GM18505 (cell line): ENCODE measurements around the gene RSPH6A.

Experiments
- ATAC-seq: cut with Tn5 transposase; IDR thresholded peaks from one replicate; pipeline ENCODE4 v1.9.1; 2021; ENCODE audit not compliant: unreplicated experiment
- POLR2A ChIP-seq: IDR thresholded peaks from 4 replicates; pipeline ENCODE4 v1.6.1; 2011; ENCODE audit warnings: borderline replicate concordance; ENCODE audit not compliant: insufficient read depth, insufficient read length; ENCODE audit errors: extremely low read depth

Gene RSPH6A

DNA sequence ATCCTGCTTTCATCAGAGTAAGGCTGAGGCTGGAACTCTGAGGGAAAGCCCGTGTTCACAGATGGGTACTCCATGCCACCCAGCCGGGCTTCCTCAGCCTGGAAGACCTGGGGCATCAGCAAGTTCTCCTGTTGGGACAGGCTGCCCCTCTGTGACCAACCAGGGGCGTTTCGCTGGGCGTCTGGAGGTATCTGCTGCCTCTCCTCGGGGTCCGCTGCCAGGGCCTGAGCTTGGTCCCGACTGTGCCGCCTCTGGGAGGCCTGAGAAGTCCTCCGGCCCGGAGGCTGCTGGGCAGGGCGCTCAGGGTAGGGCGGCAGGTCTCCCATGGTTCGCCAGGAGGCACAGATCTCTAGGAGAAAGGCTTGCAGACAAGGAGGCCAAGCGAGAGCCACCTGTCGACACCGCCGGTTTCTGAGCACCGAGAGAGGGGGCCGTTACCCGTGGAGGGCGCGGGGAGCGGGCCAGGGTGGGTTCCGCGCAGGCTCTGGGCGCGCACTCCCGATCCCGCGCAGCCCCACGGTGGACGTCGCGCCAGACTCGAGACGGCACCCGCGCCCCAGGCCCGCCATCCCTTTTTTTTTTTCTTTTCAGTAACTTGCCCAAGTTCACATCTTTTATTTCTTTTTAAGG lies at the start of gene RSPH6A:
Gene RSPH6A (minus strand): TSS at position 458 of the 630 bp plus-strand sequence. CDS start 132 bp downstream, at position 326.
- ATAC-seq: no peak
- no peak for TF ChIP-seq POLR2A

DNA sequence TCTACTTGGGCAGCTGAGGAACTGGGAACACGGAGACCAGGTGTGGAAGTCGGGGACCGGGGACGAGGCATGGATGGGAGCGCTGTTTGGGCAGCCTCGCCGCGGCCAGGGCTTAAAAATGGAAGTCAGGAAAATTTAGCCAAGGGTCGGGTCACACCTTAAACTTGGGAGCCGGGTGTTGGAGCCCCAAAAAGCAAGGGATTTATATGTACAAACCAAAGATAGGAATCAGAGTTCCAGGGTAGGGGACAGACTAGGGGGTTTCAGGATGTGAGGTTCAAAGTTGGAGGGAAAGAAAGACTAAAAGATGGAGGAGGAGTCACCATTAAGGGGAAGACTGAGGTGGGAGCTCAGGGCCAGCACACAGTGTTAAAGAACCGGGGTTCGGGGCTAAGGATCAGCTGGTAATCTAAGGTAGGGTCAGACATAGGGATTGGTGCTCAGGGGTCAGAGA lies 49.5 kb upstream of the RSPH6A start:
- no peak for ATAC-seq
- no peak for TF ChIP-seq POLR2A

DNA sequence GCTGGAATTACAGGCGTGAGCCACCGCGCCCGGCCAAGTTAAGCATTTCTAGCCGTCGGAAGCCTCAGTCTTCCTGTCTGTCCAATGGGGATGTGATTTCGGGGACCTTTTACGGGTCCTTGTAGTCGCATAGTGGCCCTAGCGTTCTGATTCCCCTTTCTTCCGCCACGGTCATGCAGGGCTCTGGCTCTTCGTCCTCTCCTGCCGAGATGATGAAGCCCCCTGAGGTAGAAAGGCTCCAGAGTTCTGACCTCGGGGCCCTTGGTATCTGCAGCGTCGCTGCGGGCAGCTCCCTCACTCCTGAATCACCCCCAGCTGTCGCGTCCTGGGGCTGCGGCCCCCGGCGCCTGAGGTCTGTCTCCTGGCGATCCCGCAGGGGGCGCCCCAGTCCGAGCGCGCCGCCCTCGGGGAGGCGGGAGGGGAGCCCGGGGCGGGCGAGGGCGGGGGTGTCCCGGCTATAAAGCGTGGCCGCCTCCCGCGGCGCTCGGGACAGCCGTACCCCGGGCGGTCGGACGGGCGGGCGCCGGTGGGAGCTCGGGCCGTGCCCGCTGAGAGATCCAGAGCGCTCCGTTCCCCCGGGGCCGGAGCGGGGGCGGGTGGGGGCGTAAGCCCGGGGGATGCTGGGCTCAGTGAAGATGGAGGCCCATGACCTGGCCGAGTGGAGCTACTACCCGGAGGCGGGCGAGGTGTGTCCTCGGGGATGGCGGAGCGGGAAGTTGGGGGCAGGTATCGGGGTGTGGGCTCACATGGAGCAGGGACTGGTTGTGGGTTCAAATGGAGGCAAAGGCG lies 48.9 kb upstream of the RSPH6A start, which contains the start of gene FOXA3:
Gene FOXA3 (plus strand): TSS at position 487 of the 789 bp plus-strand sequence. CDS start 131 bp downstream, at position 618.
- peak; percentile 36 for ATAC-seq
- TF ChIP-seq POLR2A: peak; percentile 19

DNA sequence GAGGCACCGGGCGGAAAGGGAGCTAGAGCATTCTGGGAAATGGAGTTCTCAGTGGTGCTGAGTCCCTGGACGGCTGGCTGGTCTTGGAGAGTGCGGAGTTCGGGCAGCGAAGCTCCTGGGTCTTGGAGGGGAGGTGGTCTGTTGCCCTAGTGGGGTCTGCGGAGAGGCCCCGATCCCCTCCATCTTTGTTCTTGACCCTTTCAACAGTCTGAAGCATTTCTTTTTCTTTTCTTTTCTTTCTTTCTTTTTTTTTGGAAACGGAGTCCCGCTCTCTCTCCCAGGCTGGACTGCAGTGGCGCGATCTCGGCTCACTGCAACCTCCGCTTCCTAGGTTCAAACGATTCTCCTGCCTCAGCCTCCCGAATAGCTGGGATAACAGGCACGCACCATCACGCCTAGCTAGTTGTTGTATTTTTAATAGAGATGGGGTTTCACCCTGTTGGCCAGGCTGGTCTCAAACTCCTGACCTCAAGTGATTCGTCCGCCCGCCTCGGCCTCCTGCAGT lies 48.3 kb upstream of the RSPH6A start:
- no peak for TF ChIP-seq POLR2A
- no peak for ATAC-seq

DNA sequence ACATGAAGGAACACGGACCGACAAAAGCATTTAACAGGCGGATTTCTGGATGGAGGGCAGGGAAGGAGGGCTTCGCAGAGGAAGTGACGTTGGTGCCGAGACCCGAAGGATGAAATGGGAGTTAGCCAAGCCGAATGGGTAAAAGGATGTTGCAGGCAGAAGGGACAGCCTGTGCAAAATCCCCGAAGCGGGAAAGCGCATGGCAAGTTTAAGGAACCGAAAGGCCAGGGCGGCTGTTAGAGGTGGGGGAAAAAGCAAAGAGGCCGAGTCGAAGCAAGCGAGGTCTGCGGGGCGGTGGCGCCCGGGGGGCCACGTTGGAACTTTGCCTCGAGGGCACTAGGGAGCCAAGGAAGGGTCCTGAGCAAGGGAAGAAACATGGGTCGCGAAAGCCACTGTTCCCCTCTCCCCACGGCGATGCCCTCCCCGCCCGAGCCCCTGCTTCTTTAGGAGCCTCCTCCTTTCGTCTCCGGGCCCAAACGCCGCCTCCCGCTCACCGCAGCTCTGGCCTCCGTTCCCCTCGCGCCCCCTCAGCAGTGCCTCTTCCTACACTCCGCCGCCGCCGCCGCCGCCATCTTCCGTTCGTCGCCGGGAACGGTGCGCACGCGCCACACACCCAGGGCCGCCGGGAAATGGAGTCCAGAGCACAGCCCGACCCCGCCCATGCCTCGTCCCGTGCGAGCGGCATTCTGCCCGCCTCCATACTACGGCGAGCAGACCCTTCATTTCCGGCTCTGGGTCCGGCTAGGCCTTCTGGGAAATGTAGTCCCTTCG lies 47.6 kb upstream of the RSPH6A start, which contains the start of gene SYMPK:
Gene SYMPK (minus strand): TSS at position 584 of the 771 bp plus-strand sequence. CDS start 8,652 bp downstream, outside the sequence.
- peak; percentile 75 for TF ChIP-seq POLR2A
- peak; percentile 86 for ATAC-seq

DNA sequence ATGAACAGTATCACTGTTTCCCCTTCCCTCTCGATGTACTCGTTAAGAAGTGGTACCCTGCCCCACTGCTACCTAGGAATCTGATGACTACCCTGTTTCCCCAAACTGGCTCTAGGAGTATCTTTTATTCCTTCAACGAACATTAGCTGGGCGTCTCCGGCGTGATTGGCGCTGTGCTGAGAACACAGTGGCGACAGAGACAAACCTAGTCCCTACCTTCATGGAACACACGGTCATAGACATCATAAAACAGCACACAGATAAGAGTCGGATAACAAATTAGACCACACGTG lies 47.1 kb upstream of the RSPH6A start:
- no peak for TF ChIP-seq POLR2A
- no peak for ATAC-seq

DNA sequence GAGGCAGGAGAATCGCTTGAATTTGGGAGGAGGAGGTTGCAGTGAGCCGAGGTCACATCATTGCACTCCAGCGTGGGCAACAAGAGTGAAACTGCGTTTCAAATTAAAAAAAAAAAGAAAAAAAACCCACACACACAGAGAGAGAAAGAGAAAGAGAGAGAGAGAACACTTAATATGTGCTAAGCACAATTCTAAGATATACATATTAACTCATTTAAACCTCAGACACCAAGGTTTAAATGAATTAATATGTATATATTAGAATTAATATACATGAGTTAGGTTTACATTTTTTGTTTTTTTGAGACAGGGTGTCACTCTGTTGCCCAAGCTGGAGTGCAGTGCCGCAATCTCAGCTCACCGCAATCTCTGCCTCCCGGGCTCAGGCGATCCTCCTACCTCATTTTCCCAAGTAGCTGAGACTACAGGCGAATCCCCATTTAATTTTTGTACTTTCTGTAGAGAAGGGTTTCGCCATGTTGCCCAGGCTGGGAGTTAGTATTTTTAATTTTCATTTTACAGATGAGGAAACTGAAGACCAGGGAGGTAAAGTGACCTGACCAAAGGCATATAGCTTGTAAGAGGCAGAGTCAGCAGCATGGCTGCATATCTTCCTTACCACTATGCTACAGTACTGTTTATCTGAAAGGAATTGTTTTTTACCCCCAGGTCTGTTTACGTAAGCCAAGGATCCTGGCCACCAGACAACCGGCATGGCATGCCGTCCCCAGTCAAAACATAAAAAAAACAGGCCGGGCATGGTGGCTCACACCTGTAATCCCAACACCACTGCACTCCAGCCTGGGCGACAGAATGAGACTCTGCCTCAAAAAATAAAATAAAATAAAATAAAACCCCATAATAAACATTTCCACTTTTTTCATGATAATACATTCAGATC lies 45.5 kb upstream of the RSPH6A start:
- no peak for ATAC-seq
- no peak for TF ChIP-seq POLR2A

DNA sequence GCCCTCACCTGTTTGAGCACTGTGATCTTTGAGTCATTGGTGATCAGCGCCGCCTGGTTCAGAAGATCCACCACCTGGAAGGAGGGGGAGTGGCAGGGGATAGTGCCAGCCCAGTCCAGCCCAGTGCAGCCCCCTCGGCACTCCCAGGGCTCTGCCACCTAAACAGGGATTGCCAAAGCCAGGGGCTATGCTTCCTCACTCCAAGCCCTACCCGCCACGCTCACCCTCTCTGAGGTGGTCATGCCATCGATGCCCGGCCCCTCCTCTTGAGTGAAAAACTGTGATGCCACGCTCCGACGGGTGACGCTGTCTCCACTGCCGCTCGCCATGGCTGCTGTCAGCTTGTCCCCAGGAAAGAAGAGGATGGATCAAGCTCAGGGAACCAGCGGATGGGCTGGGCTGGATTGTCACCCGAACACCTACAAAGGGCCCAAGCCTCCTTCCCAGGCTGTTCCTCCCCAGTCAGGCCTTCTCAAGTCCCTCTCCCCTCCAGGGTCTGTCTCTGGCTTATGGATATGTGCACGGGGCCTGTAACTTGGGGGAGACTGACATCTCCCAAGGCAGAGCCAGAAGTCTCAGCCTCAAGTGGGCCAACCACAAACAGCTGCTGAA lies 39.2 kb upstream of the RSPH6A start:
- no peak for ATAC-seq
- TF ChIP-seq POLR2A: no peak

DNA sequence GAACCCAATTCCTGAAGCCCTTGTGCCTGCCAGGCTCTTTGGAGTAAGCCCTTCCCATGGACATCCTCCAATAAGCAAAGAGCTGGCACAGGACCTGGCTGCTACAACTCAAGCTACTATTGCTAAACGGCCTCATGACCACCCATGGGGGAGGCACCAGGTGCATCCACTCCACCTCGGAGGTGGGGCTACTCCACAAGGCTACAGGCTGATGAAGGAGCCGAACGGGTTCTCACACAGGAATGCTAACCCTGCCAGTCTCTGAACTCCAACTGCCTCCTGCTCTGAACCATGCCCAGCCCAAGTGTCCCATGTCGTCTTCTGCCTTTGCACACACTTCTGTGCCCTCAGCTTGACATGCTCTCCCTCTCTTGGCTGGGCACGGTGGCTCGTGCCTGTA lies 37.9 kb upstream of the RSPH6A start:
- no peak for TF ChIP-seq POLR2A
- ATAC-seq: no peak

DNA sequence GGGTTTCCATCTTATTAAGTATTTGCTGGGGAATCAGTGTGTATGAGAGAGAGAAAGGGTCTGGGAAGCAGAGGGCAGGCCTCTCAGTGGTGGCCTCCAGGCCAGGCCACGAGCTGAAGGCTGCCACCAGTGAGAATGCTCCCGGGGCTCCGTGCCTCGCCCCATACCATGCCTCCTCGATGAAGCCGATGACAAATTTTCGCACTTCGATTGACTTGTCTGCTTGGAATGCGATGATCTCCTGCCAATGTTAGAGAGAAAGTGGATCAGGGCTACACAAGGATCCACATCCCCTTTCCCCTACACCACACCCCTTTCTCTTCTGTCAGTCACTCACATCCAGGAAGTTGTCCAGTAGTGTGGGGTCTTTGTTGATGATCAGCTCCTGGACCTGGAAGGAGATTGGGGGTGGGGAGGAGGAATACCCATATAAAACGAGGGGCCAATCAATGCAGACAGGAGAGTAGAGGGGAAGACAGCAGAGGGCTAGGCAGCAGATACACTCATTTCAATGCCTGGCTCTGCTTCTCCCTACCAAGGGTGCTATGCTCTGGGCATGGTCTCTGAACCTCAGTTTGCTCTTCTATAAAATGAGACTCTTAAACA lies 37.1 kb upstream of the RSPH6A start:
- ATAC-seq: no peak
- TF ChIP-seq POLR2A: no peak

DNA sequence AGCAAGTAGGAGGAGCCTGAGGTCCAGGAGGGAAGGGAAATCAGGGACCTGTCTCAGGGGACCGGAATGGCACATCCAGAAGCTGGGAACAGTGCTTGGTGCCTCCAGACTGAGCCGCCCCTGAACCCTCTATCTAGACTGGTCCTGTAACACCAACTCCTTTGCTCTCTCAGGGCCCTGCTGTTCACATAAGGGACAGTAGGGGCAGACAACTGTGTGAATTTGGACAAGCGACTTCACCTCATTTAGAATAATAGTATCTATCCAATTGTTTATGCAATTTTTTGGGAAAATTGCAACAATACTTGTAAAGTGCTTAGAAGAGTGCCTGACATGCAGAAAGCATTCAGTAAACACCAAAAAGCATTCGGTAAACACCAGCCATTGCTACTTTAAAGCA lies 33.8 kb upstream of the RSPH6A start:
- TF ChIP-seq POLR2A: no peak
- no peak for ATAC-seq

DNA sequence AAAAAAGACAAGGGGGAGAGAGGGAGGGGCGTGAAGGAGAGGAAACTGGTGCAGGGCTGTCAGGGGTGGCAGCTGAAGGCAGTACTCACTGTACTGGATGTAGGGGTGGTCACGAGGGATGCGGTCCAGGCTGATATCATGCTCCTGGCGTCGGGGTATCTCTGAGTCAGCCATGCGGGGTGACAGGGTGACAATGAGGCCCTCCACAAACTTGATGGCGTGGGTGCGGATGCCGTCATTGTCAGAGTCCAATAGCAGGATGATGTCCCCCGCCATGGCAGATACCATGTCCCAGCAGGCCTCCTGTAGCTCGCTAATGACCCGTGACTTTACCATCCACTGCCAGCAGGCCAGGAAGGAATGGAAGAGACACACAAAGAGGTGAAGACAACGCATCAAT lies 32.6 kb upstream of the RSPH6A start:
- no peak for ATAC-seq
- TF ChIP-seq POLR2A: no peak
